ENCODE measurements around the gene DKKL1.
"Not testable (repeated sequence)": the region's sequence is repeated elsewhere in the genome, so short reads cannot be mapped to it uniquely, and the experiment has no call there.

DKKL1 gene

DNA sequence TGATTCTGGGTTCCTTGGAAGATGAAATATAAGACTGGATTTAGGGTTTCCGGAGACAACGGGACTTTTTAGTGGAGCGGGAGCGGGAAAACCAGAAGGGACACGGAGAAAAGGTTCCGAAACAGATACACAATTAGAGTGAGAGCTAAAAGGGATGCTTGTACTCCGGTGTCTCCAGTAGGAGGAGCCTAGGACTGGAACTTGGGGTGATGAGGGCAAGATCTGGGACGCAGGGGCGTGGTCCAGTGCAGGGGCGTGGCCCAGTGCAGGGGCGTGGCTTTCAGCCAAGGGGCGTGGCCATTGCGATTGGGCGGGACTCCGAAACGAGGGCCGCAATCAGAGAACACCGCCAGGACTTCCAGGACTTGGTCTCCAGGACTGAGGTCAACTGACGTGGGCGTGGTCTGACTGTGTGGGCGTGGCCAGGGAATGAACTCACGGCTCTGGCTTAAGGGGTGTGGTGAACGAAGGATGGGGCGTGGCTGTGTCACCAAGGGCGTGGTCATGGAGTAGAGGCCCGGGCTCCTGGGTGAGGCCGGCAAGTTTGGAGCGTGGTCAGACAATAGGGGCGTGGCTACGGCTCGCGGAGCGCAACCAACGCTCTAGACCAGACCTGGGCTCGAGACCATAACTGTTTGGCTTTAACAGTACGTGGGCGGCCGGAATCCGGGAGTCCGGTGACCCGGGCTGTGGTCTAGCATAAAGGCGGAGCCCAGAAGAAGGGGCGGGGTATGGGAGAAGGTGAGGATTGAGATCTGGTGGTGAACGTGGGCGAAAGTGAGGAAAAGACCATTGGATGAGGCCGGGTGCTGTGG lies at the start of gene DKKL1:
Gene DKKL1, plus strand, starts transcription at position 610 of the 815 bp plus-strand sequence. Its CDS starts 122 bp downstream, at position 732.
- peak; percentile 75 to 87 (median 85) for DNase-seq (ENCODE audit: low read depth in 2 of 3, low spot score in 1 of 3)

GRCh38 chr19:49315111-49315510 lies 48.6 kb upstream of the DKKL1 start:
- DNase-seq (ENCODE audit: low read depth in 2 of 3, low spot score in 1 of 3): no peak

DNA sequence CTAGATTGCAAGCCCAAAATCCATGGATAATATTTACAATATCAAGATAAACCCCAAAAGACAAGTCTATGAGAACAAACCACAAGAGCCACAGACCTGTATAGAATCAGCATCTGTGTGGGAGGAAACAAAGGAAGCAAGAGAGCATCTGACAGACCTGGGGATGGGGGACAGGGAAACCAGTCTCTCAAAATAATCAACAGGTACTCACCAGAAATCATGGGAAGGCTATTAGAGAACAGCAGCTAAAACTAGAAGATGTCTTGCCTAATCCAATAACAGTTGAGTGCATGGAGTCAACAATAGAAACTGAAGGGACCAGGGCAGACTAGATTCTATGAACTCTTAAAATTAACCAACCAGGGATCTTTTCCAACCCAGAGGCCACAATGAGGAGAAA lies 47.4 kb upstream of the DKKL1 start:
- DNase-seq (ENCODE audit: low read depth in 2 of 3, low spot score in 1 of 3): no peak

DNA sequence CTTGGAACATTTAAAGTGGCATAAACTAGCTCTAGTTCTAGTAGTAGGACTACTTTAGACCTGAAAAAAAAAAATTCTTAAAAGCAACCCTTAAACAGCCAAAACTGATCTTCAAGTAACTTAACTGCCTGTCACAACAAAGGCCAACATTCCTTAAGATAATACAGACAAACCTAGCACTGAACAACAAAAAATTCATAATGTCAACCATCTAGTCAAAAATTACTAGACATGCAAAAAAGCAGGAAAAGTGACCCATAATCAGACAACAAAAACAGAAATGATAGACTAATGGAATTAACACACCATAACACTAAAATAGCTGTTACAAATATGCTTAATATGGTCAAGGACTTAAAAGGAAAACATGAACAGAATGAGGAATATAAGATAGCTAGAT lies 45.4 kb upstream of the DKKL1 start:
- DNase-seq (ENCODE audit: low read depth in 2 of 3, low spot score in 1 of 3): no peak

- DNase-seq (ENCODE audit: low read depth in 2 of 3, low spot score in 1 of 3): no peak
Observed at GRCh38 chr19:49324801-49325576, 38.7 kb upstream of the DKKL1 start, which contains the start of gene SLC6A16. Gene SLC6A16, minus strand, starts transcription at chr19:49325191. Its CDS starts 13,844 bp downstream, at chr19:49311347.

DNA sequence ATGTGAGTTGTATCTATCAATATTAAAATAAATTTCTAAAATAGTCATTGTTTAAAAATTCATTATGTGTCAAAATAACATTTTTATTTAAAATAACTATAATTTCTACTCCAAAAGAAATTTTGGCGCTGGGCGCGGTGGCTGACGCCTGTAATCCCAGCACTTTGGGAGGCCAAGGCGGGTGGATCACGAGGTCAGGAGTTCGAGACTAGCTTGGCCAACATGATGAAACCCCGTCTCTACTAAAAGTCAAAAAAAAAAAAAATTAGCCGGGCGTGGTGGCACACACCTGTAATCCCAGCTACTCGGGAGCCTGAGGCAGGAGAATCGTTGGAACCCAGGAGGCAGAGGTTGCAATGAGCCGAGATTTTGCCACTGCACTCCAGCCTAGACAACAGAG lies 37.9 kb upstream of the DKKL1 start:
- DNase-seq (ENCODE audit: low read depth in 2 of 3, low spot score in 1 of 3): not testable (repeated sequence)

DNA sequence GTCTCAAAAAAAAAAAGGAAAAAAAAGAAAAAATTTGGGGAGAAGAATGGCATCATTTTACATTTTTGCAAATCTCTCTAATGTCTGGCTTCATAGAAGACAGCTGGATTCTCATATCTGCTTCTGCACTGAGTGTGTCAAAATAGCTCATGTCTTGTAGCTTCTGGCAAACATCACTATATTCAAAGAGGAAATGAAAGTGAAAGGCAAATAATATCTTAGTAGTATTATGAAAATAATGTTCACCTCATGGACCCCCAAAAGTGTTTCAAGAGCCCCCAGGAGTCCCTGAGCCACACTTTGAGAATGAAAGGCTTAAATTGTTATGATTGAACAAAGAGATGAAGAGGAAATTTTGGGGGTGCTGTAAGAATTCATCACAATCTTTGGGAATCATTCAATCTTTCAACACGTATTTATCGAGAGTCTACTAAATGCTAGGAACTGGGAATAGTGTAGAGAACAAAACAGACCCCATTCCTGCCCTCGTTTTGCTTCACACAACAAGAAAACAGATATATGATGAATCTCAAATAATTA lies 37.4 kb upstream of the DKKL1 start:
- no peak for DNase-seq (ENCODE audit: low read depth in 2 of 3, low spot score in 1 of 3)

- DNase-seq (ENCODE audit: low read depth in 2 of 3, low spot score in 1 of 3): peak in 2 of 3 donors; percentile 30 to 57
Observed at GRCh38 chr19:49327878-49328544, 35.7 kb upstream of the DKKL1 start.

DNA sequence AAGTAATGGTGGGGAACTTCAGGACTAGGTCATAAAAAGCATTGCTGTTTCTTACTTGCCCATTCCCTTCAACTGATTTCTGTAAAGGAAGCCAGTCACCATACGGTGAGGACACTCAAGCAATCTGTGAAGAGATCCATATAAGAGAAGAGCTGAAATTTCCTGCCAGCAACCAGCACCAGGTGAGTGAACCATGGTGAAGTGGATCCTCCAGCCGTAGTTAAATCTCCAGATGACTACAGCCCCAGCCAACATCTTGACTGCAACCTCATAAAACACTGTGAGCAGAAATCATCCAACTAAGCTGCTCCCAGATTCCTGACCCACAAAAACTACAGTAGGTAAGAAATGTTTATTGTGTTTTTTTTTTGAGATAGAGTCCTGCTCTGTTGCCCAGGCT lies 34.9 kb upstream of the DKKL1 start:
- DNase-seq (ENCODE audit: low read depth in 2 of 3, low spot score in 1 of 3): no peak

GRCh38 chr19:49331187-49331586 lies 32.5 kb upstream of the DKKL1 start:
- DNase-seq (ENCODE audit: low read depth in 2 of 3, low spot score in 1 of 3): not testable (repeated sequence)

- DNase-seq (ENCODE audit: low read depth in 2 of 3, low spot score in 1 of 3): peak; percentile 32 to 61 (median 57)
Observed at GRCh38 chr19:49331616-49332055, 32.0 kb upstream of the DKKL1 start.

- not testable (repeated sequence) for DNase-seq (ENCODE audit: low read depth in 2 of 3, low spot score in 1 of 3)
Observed at GRCh38 chr19:49332691-49333417, 30.8 kb upstream of the DKKL1 start.

DNA sequence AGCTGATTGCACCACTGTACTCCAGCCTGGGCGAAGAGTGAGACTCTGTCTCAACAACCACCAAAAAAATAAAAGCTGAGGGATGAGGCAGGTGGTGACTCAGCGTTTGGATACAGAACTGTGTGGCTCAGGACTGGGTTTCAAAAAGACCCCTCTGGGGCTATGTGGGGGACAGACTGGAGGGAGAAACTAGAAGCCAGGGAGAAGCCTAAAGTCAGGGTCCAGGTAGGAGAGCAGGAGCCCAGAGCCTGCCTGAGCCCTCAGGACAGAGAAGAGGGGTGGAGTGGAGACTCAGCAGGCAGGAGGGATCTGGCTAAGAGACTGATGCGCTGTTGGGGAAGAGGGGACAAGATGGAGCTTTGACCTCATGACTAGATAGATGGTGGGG lies 30.3 kb upstream of the DKKL1 start:
- DNase-seq (ENCODE audit: low read depth in 2 of 3, low spot score in 1 of 3): no peak

DNA sequence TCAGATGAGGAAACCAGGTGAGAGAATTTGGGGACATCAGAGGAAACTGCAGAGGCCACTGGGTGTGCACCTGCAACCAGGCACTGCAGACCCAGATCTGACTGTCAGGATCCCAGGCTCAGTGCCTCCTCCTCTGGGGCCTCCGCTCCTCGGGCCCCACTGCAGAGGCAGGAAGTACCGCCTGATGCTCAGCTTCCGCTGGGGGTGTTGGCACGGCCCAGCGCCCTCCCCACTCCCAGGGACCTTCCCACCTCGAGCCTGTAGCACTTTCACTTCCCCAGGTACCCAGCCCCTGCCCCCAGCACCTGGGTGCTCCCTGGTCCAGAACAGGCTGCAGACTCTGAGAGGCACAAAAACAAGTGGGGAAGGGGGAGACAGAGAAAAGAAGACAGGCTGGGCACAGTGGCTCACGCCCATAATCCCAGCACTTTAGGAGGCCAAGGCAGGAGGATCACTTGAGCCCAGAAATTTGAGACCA lies 29.8 kb upstream of the DKKL1 start:
- DNase-seq (ENCODE audit: low read depth in 2 of 3, low spot score in 1 of 3): peak; percentile 45 to 52 (median 51)

DNA sequence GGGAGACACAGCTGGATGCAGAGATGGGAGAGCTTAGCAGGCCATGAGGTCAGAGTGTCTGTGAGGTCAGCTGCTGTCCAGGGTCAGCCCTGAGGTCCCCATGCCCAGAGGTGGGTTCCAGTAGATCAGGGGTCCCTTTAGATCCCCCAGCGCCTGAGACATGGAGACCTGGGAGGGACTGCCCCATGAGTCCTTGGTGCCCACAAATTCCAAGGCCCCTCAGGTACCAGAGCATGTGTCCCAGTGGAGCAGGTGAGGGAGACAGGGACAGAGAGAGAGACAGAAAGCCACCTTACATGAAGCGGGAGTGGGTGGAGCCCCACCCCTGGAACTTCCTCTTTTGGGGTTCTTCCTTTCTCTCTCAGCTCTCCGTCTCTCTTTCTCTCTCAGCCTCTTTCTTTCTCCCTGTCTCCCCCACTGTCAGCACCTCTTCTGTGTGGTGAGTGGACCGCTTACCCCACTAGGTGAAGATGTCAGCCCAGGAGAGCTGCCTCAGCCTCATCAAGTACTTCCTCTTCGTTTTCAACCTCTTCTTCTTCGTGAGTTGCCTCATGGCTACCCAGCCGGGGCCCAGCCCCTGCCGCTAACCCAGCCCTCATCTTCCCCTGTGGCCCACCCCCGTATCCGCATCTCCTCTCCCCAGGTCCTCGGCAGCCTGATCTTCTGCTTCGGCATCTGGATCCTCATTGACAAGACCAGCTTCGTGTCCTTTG lies 28.4 kb upstream of the DKKL1 start, which contains the start of gene CD37:
Gene CD37, plus strand, starts transcription at position 336 of the 713 bp plus-strand sequence. Its CDS starts 135 bp downstream, at position 471.
- DNase-seq (ENCODE audit: low read depth in 2 of 3, low spot score in 1 of 3): peak in 2 of 3 donors; percentile 30 to 34

- no peak for DNase-seq (ENCODE audit: low read depth in 2 of 3, low spot score in 1 of 3)
Observed at GRCh38 chr19:49335784-49336481, 27.7 kb upstream of the DKKL1 start.

DNA sequence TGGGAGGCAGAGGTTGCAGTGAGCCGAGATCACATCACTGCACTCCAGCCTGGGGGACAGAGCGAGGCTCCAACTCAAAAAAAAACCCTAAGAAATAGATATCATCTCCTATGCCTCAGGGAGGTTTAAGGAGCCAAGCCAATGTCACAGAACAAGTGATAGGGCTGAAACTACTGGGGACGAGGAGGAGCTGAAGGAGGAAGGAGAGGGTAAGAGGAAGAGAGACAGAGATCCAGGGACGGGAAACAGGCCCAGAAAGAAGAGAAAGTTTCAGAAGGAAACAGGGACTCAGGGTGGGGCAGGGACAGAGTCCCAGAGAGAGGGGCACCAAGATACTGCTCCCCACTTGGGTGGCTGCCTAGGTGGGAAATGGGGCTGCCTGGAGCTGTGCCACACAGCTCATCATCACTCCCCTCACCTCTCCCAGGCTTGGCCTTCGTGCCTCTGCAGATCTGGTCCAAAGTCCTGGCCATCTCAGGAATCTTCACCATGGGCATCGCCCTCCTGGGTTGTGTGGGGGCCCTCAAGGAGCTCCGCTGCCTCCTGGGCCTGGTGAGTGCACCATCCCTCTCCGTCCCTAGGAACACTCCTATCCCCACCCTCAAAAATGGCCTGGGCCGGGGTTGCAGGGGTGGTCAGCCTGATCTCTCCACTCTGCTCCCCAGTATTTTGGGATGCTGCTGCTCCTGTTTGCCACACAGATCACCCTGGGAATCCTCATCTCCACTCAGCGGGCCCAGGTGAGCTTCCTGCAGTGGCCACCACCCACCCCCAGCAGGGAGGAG lies 27.0 kb upstream of the DKKL1 start:
- DNase-seq (ENCODE audit: low read depth in 2 of 3, low spot score in 1 of 3): no peak

Measured in stimulated activated CD4-positive, alpha-beta T cell treated with anti-CD3 and anti-CD28 coated beads, Interleukin-12 subunit alpha, Interleukin-12 subunit beta, amount 100 ng/mL, for 48 hours (primary cell).